Measurements from ENCODE around the gene SCAMP4. TPM values are rescaled to one million over a fixed set of nuclear protein-coding genes. Genes with fewer than 3 reads are reported as not detected.

SCAMP4 gene
- total and polyA plus RNA-seq, 2 of the 13 experiments (the other 11 are each of a cell fraction or from before 2014, with no cell fraction given): 10.7 to 13.7 TPM

DNA sequence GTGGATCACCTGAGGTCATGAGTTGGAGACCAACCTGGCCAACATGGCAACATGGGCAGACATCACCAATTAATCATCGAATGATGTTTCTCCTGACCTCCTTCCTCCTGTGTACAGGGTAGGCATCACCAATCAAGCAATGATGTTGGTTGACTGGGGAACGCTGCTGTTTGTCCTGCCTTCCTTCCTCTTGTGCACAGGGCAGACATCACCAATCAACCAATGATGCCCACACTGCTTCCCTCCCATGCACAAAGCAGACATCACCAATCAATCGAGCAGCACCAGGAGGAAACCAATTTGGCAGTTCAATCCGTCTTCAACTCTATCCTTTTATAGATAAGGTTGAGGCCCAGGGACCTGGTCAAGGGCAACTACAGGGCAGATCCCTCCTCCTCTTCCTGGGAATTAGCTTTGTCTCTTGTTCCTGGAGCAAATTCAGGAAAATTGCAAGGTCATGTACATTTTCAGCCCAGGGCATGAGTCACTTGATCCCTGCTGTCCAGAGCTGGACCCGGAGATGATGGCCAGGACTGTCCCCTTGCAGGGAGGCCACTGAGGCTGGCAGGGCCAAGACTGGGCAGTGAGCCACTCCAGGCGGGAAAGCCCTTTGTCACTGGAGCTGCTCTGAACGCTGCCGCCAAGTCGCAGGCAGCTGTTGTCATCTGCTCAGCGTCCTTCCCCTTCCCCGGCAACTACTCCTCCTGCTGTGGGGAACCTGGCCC is 30.4 kb downstream of the SCAMP4 start (continued):
- TF ChIP-seq, protein P1, sequence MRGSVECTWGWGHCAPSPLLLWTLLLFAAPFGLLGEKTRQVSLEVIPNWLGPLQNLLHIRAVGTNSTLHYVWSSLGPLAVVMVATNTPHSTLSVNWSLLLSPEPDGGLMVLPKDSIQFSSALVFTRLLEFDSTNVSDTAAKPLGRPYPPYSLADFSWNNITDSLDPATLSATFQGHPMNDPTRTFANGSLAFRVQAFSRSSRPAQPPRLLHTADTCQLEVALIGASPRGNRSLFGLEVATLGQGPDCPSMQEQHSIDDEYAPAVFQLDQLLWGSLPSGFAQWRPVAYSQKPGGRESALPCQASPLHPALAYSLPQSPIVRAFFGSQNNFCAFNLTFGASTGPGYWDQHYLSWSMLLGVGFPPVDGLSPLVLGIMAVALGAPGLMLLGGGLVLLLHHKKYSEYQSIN (CRISPR knock-in tag; IDR thresholded peaks at IDR 0.05; ENCODE audit: borderline replicate concordance): no peak
- TF ChIP-seq DR1 (CRISPR knock-in tag; IDR thresholded peaks at IDR 0.05) (no peak), MTERF4 (CRISPR knock-in tag; IDR thresholded peaks at IDR 0.05) (no peak), KDM1A (CRISPR knock-in tag; IDR thresholded peaks at IDR 0.05) (0 out of 2 replicates have a peak, but pooled peaks have one; percentile 65), HHEX (CRISPR knock-in tag; IDR thresholded peaks at IDR 0.05) (no peak), KDM5B (CRISPR knock-in tag; IDR thresholded peaks at IDR 0.05; ENCODE audit: borderline replicate concordance) (peak; percentile 45; the same call in 1 of the 2 replicates), ZNF740 (CRISPR knock-in tag; IDR thresholded peaks at IDR 0.05) (no peak), ZFP1 (CRISPR knock-in tag; IDR thresholded peaks at IDR 0.05) (no peak), ZNF331 (CRISPR knock-in tag; IDR thresholded peaks at IDR 0.05) (peak; percentile 64), JUND (CRISPR knock-in tag; IDR thresholded peaks at IDR 0.05) (0 out of 2 replicates have a peak, but pooled peaks have one; percentile 18), NKX3-1 (CRISPR knock-in tag; IDR thresholded peaks at IDR 0.05) (no peak), ZNF563 (CRISPR knock-in tag; IDR thresholded peaks at IDR 0.05) (no peak), ZBTB42 (CRISPR knock-in tag; IDR thresholded peaks at IDR 0.05) (no peak), XBP1 (CRISPR knock-in tag; IDR thresholded peaks at IDR 0.05) (no peak), ZNF343 (CRISPR knock-in tag; IDR thresholded peaks at IDR 0.05) (no peak), ZNF775 (CRISPR knock-in tag; IDR thresholded peaks at IDR 0.05; ENCODE audit: borderline replicate concordance) (no peak), NR1H2 (CRISPR knock-in tag; IDR thresholded peaks at IDR 0.05; ENCODE audit: borderline replicate concordance, low read depth) (no peak), DNMT1 (CRISPR knock-in tag; IDR thresholded peaks at IDR 0.05) (no peak), MED13 (CRISPR knock-in tag; IDR thresholded peaks at IDR 0.05) (no peak), ZNF556 (CRISPR knock-in tag; IDR thresholded peaks at IDR 0.05; ENCODE audit: borderline replicate concordance) (no peak), ATF7-NPFF (CRISPR knock-in tag; IDR thresholded peaks at IDR 0.05; ENCODE audit: low read depth) (no peak), TAF15 (IDR thresholded peaks at IDR 0.05; ENCODE audit: low read depth, low read length, poor library complexity, severe bottlenecking) (no peak), MEIS1 (CRISPR knock-in tag; IDR thresholded peaks at IDR 0.05; ENCODE audit: borderline replicate concordance) (no peak), ZNF614 (CRISPR knock-in tag; IDR thresholded peaks at IDR 0.05; ENCODE audit: borderline replicate concordance) (peak; percentile 48; the same call in 1 of the 2 replicates), RBFOX2 (IDR thresholded peaks at IDR 0.05; ENCODE audit: low read depth, low read length) (no peak)
- TF ChIP-seq, protein P2, sequence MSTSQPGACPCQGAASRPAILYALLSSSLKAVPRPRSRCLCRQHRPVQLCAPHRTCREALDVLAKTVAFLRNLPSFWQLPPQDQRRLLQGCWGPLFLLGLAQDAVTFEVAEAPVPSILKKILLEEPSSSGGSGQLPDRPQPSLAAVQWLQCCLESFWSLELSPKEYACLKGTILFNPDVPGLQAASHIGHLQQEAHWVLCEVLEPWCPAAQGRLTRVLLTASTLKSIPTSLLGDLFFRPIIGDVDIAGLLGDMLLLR (CRISPR knock-in tag; IDR thresholded peaks at IDR 0.05): 0 out of 2 replicates have a peak, but pooled peaks have one; percentile 36
- TF ChIP-seq, protein P3, sequence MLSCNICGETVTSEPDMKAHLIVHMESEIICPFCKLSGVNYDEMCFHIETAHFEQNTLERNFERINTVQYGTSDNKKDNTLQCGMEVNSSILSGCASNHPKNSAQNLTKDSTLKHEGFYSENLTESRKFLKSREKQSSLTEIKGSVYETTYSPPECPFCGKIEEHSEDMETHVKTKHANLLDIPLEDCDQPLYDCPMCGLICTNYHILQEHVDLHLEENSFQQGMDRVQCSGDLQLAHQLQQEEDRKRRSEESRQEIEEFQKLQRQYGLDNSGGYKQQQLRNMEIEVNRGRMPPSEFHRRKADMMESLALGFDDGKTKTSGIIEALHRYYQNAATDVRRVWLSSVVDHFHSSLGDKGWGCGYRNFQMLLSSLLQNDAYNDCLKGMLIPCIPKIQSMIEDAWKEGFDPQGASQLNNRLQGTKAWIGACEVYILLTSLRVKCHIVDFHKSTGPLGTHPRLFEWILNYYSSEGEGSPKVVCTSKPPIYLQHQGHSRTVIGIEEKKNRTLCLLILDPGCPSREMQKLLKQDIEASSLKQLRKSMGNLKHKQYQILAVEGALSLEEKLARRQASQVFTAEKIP (CRISPR knock-in tag; IDR thresholded peaks at IDR 0.05; ENCODE audit: borderline replicate concordance): no peak

All from HepG2 (cell line).